Measurements from ENCODE around the gene NUTF2.

GRCh38 chr16:67885976-67886375 lies 39.2 kb downstream of the NUTF2 start:
- TF ChIP-seq GATA2 (IDR thresholded peaks at IDR 0.05; ENCODE audit: low read depth, low read length) (no peak), GATA3 (IDR thresholded peaks at IDR 0.05; ENCODE audit: low read depth, low read length) (no peak)
